HL-60 (cell line): ENCODE results near the gene COL23A1.

Experiments
- DNase-seq, 2 experiments: peaks; one replicate each; pipeline ENCODE4 v3.0.0-alpha.2; 2010 to 2020; ENCODE audit warnings: low read depth in 1 of 2, low spot score in 1 of 2
- H3K27ac ChIP-seq: fragments of 250-450 bp; sonication (Bioruptor Pico); replicated peaks from 2 replicates; pipeline ENCODE4 v1.5.1; 2020; ENCODE audit warnings: mild to moderate bottlenecking, moderate library complexity
- H3K27me3 ChIP-seq: fragments of 250-450 bp; sonication (Bioruptor Pico); 2 replicates; pipeline ENCODE4 v1.5.1; 2021; ENCODE audit warnings: mild to moderate bottlenecking, moderate library complexity; ENCODE audit not compliant: insufficient read depth, poor library complexity, severe bottlenecking
- H3K4me3 ChIP-seq: replicated peaks from 2 replicates; pipeline ENCODE4 v1.5.1; 2011; ENCODE audit warnings: mild to moderate bottlenecking, control low read depth, low read length; ENCODE audit not compliant: insufficient read depth
- CTCF ChIP-seq: IDR thresholded peaks from one replicate; pipeline ENCODE4 v1.5.1; 2011; ENCODE audit warnings: low read length, control low read depth, inconsistent platforms; ENCODE audit not compliant: insufficient read depth
- GABPA ChIP-seq: IDR thresholded peaks from 2 replicates; pipeline ENCODE4 v1.6.1; 2012; ENCODE audit warnings: low read depth
- POLR2AphosphoS5 ChIP-seq: IDR thresholded peaks from 2 replicates; pipeline ENCODE4 v1.6.1; 2012; ENCODE audit warnings: low read depth
- SPI1 ChIP-seq: IDR thresholded peaks from 2 replicates; pipeline ENCODE4 v1.6.1; 2012; ENCODE audit warnings: low read depth, mild to moderate bottlenecking, borderline replicate concordance
- TF ChIP-seq, protein P1 (sequence below): IDR thresholded peaks from 2 replicates; pipeline ENCODE4 v1.6.1; 2012; ENCODE audit warnings: low read depth; ENCODE audit not compliant: insufficient replicate concordance

The COL23A1 gene

GRCh38 chr5:178216088-178216534, 374.1 kb downstream of the COL23A1 start:
- H3K27ac ChIP-seq, result peak overlapping the region; percentile 76
- no peak overlapping the region for H3K4me3 ChIP-seq
- DNase-seq, result peak in 1 of 2 experiments; percentile 72
- no peaks in the 10 kb centered on the region for H3K27me3 ChIP-seq
- TF ChIP-seq SPI1 (no peak), CTCF (no peak), POLR2AphosphoS5 (no peak; the same call in 1 of the 2 replicates), GABPA (no peak)
- TF ChIP-seq, protein P1, sequence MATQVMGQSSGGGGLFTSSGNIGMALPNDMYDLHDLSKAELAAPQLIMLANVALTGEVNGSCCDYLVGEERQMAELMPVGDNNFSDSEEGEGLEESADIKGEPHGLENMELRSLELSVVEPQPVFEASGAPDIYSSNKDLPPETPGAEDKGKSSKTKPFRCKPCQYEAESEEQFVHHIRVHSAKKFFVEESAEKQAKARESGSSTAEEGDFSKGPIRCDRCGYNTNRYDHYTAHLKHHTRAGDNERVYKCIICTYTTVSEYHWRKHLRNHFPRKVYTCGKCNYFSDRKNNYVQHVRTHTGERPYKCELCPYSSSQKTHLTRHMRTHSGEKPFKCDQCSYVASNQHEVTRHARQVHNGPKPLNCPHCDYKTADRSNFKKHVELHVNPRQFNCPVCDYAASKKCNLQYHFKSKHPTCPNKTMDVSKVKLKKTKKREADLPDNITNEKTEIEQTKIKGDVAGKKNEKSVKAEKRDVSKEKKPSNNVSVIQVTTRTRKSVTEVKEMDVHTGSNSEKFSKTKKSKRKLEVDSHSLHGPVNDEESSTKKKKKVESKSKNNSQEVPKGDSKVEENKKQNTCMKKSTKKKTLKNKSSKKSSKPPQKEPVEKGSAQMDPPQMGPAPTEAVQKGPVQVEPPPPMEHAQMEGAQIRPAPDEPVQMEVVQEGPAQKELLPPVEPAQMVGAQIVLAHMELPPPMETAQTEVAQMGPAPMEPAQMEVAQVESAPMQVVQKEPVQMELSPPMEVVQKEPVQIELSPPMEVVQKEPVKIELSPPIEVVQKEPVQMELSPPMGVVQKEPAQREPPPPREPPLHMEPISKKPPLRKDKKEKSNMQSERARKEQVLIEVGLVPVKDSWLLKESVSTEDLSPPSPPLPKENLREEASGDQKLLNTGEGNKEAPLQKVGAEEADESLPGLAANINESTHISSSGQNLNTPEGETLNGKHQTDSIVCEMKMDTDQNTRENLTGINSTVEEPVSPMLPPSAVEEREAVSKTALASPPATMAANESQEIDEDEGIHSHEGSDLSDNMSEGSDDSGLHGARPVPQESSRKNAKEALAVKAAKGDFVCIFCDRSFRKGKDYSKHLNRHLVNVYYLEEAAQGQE, result no peak

DNA sequence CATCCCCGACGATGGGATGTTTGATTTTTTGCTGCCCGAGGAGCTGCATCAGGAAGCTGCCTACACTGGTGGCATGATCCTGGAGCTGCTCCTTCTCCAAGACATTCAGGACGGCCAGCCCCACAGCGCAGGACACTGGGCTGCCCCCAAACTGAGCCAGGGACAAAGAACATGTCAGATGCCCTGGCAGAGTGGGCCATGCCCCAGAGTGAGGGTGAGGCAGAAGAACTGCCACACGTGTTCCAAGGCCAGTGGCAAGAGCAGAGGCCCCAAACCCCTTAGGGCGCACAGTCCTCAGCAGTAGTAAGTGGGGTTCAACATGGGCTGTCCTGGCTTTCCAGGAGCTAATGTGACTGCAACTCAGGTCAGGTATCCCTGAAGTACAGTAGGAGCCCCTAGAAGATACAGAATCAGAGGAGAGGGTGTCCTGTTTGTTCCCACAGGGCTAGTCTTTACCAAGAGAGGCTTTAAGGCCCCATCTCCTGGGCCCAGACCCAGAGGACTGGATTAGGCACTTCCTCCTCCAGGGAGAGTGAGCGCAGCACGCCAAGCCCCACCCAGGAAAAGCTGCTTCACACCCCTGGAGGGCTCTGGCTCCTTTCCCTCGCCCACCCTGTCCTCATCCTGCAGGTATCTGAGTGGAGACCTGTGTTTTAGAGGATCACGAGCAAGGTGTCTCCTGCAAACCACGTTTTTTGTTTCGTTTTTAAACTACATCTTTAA, 374.8 kb downstream of the COL23A1 start:
- no peak overlapping the region for H3K4me3 ChIP-seq
- peak in 1 of 2 experiments; percentile 71 for DNase-seq
- peak overlapping the region; percentile 76 for H3K27ac ChIP-seq
- TF ChIP-seq GABPA (no peak), POLR2AphosphoS5 (peak; percentile 21), SPI1 (peak; percentile 82)
- H3K27me3 ChIP-seq, result no peaks in the 10 kb centered on the region

GRCh38 chr5:178214160-178214803, 375.9 kb downstream of the COL23A1 start:
- peak overlapping the region; percentile 76 for H3K27ac ChIP-seq
- DNase-seq, result no peak
- H3K4me3 ChIP-seq, result no peak overlapping the region
- TF ChIP-seq CTCF (no peak), POLR2AphosphoS5 (peak; percentile 25; the same call in 1 of the 2 replicates), GABPA (no peak), SPI1 (no peak)
- TF ChIP-seq, protein P1, result no peak
- no peaks in the 10 kb centered on the region for H3K27me3 ChIP-seq

GRCh38 chr5:178213748-178214151, 376.4 kb downstream of the COL23A1 start:
- no peaks in the 10 kb centered on the region for H3K27me3 ChIP-seq
- DNase-seq, result no peak
- peak overlapping the region; percentile 76 for H3K27ac ChIP-seq
- H3K4me3 ChIP-seq, result no peak overlapping the region
- TF ChIP-seq, protein P1, result no peak
- TF ChIP-seq POLR2AphosphoS5, result no peak
- no peak for TF ChIP-seq CTCF
